ENCODE data around the gene RCOR3. TPM values are rescaled to one million over a fixed set of nuclear protein-coding genes. Genes with fewer than 3 reads are reported as not detected.
"Not testable (repeated sequence)": the region's sequence is repeated elsewhere in the genome, so short reads cannot be mapped to it uniquely, and the experiment has no call there.

RCOR3 gene
- 56.7 TPM for polyA plus RNA-seq (ENCODE audit: insufficient read length)

DNA sequence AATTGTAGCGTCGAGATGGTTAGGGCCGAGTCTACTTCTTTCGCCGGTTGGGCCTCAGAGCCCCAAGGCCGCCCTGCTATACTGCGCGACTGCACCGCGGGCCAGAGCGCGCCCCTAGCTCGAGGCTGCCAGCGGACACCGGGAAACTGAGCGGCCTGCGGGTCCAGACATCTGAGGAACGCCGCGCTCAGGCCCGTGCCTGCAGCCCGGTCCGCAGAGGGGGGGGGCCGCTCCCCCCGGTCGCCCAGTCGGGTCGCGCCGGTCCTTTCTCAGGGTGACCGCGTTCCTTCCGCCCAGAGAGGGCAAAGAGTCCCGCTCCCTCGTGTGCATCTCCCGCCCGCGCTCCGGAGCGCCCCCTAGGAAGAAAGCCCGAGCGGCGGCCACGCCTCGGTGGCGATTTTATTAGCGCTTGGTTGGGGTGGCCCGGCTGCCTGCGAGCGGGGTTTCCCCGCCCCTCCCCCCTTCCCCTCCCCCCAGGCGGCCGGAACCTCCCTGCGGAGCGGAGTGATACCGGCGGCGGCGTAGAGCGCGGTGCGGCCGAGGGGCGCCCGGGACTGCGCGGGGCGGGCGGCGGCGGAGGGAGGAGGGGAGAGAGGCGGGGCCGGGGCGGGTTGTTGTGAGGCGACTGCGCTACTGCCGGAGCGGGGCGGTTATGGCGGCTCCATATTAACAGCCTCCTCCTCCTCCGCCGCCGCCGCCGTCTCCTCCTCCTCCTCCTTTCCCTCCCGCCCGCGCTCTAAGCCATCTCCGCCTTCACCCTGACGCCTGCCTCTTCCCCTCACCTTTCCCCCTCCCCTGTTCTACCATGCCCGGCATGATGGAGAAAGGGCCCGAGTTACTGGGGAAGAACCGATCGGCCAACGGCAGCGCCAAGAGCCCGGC lies at the start of gene RCOR3:
Gene RCOR3 (plus strand): TSS at position 611 of the 882 bp plus-strand sequence. CDS start 195 bp downstream, at position 806.
- DNase-seq = peak; percentile 93

DNA sequence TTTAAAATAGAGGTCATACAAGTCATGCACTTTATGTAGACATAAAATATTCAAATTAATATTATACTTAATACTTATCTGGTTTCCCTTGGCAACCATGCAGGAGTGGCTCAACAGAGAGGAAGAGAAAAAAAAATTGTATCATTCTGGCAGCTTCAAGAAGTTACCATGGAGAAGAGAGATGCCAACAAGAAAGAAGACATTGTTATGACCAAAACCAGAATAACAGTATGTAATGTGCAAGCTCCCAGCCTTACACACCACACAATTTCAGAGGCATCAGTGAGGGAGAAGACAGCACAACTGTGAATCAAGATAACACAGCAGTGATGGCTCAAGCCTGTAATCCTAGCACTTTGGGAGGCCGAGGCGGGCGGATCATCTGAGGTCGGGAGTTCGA lies 49.1 kb upstream of the RCOR3 start:
- DNase-seq = no peak

DNA sequence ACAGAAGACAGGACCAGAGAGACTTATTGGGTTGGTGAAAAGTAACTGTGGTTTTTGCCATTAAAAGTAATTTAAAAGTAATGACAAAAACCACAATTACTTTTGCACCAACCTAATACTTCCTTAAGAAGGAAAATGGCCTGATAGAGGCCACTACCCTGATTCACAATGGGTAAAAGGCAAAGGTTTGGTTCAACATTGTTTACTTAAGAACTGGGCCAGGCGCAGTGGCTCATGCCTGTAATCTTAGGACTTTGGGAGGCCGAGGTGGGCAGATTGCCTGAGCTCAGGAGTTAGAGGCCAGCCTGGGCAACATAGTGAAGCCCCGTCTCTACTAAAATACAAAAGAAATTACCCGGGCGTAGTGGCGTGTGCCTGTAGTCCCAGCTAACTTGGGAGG lies 48.2 kb upstream of the RCOR3 start:
- DNase-seq = no peak

DNA sequence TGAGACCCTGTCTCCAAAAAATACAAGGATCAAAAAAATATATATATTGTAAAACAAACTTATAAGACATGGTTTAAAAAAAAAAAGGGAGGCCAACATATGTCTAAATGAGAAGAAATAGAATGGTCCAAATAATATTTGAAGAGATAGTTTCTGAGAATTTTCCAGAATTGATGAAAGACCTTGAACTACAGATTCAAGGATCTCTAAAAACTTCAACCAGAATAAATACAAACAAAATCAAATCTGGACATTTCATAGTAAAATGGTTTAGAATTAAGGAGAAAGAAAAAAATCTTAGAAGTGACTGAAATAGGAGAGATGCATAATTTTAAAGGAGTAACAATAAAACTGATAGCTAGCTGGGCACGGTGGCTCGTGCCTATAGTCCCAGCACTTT lies 45.5 kb upstream of the RCOR3 start:
- DNase-seq = no peak

DNA sequence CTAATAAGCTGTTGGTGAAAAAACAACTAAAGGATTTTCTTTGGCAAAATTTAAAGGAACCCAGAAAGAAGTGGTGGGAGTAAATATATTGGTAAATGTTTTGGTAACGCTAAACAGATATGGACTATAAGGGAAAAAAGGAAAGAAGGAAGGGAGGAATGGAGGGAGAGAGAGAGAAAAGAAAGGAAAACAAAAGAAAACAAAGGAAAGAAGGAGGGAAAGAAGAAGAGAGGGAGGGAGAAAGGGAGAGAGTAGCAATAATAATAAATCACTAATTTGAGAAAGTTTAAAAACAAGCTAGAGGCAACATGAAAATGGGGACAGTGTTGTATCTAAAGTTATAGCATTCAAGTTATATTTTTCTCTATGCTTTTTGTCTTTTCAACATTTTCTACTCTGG lies 43.6 kb upstream of the RCOR3 start:
- DNase-seq = no peak

DNA sequence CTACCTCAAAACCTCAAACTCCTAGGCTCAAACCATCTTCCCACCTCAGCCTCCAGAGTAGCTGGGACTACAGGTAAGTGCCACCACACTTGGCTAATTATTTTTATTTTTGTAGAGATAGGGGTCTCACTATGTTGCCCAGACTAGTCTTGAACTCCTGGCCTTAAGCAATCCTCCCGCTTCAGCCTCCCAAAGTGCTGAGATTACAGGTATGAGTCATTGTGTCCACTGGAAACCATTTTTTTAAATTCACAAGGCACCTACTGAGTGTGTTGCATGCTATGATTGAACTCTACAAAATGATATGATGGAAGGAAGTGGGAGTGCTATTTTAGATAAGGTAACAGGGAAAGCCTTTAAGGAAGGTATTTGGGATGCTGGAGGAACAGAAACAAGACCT lies 41.8 kb upstream of the RCOR3 start:
- no peak for DNase-seq

DNA sequence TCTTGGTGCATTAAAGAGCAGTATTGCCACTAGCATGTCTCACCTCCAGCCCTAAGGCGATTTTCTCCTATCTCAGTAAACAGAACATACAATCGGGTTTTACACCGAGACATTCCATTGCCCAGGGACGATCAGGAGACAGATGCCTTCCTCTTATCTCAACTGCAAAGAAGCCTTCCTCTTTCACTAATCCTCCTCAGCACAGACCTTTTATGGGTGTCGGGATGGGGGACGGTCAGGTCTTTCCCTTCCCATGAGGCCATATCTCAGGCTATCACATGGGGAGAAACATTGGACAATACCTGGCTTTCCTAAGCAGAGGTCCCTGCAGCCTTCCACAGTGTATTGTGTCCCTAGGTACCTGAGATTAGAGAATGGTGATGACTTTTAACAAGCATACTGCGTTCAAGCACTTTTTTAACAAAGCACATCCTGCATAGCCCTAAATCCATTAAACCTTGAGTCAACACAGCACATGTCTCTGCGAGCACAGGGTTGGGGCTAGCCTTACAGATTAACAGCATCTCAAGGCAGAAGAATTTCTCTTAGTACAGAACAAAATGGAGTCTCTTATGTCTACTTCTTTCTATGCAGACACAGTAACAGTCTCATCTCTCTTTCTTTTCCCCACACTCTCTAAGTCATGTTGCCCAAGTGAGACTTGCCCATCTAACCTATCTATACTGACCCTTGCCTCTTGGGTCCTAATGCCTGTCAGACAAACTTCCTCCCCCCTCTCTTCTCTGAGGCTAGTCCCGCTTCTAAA lies 36.5 kb upstream of the RCOR3 start:
- not testable (repeated sequence) for DNase-seq

DNA sequence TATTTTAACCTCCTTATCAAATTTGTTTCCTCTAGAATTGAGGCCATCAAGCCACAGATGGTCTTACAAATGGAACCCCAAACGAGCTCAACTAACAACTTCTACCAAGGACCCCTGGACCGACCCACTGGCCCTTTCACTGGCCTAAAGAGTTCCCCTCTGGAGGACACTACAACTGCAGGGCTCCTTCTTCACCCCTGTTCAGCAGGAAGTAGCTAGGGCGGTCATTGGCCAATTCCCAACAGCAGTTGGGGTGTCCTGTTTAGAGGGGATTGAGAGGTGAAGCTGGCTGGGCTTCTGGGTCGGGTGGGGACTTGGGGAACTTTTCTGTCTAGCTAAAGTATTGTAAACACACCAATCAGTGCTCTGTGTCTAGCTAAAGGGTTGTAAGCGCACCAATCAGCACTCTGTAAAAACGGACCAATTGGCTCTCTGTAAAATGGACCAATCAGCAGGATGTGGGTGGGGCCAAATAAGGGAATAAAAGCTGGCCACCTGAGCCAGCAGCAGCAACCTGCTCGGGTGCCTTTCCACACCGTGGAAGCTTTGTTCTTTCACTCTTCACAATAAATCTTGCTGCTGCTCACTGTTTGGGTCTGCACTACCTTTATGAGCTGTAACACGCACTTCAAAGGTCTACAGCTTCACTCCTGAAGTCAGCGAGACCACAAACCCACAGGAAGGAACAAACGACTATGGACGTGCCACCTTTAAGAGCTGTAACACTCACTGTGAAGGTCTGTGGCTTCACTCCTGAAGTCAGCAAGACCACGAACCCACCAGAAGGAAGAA lies 30.4 kb upstream of the RCOR3 start:
- not testable (repeated sequence) for DNase-seq

DNA sequence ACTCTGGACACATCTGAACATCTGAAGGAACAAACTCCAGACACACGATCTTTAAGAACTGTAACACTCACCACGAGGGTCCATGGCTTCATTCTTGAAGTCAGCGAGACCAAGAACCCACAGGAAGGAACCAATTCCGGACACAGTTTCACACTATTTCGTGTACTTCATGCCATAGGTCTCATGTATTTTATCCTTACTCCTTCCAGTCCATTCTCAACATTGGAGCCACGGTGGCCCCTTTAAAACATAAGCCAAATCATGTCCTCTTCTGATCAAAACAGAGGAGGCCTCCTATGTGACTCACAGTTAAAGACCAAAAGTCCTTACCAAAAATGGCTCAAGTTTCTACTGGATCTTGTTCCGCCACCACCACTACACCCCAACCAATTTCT lies 29.8 kb upstream of the RCOR3 start:
- DNase-seq = no peak

DNA sequence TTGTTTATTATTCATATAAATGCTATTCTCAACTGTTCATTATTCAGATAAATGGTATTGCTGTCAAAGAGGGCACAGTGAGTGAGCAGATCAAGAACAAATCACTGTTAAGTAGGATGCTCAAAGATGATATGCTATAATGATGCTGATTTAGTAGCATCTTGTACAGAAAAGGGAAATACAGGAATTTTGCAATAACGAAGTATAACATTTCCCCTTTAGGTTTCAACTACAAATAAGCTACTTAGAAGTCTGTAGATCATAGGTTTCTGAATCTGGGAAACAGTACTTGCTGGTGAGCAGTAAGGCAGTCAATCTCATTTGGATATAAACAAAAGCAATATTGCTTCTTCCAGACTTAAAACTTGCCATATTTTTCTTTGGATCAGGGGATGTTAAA lies 27.3 kb upstream of the RCOR3 start:
- no peak for DNase-seq

DNA sequence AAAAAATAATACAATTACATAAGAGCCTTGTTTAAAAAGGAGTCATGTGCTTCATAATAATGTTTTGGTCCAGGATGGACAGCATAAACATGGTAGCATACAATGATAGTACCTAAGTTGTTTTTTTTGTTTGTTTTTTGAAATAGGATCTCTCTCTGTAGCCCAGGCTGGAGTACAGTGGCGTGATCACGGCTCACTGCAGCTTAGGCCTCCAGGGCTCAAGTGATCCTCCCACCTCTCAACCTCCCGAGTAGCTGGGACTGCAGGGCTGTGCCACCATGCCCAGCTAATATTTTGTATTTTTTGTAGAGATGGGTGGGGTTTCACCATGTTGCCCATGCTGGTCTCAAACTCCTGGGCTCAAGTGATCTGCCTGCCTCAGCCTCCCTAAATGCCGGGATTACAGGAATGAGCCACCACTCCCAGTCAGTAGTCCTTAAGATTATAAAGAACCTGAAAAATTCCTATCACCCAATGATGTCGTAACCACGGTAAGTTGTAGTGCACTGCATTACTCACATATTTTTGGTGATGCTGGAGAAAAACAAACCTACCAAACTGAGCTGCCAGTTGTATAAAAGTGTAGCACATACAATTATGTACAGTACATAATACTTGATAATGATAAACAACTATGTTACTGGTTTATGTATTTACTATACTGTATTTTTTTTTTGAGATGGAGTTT lies 22.4 kb upstream of the RCOR3 start:
- no peak for DNase-seq

DNA sequence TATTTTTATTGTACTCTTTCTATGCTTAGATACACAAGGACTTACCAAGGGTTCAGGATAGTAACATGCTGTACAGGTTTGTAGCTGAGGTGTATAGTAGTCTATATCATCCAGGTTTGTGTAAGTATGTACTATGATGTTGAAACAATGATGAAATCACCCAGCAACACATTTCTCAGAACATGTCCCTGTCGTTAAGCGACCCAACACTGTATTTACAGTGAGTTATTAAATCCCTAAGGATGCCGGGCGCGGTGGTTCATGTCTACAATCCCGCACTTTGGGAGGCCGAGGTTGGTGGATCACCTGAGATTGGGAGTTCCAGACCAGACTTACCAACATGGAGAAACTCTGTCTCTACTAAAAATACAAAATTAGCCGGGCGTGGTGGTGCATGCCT lies 21.6 kb upstream of the RCOR3 start:
- DNase-seq = no peak

DNA sequence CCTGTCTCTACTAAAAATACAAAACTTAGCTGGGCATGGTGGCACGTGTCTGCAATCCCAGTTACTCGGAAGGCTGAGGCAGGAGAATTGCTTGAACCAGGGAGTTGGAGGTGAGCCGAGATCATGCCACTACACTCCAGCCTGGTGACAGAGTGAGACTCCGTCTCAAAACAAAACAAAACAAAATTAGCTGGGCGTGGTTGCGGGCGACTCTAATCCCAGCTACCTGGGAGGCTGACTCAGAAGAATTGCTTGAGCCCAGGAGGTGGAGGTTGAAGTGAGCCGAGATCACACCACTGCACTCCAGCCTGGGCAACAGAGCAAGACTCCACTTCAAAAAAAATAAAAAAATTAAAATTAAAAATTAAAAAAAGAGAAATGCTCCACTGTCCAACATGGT lies 18.6 kb upstream of the RCOR3 start:
- not testable (repeated sequence) for DNase-seq

DNA sequence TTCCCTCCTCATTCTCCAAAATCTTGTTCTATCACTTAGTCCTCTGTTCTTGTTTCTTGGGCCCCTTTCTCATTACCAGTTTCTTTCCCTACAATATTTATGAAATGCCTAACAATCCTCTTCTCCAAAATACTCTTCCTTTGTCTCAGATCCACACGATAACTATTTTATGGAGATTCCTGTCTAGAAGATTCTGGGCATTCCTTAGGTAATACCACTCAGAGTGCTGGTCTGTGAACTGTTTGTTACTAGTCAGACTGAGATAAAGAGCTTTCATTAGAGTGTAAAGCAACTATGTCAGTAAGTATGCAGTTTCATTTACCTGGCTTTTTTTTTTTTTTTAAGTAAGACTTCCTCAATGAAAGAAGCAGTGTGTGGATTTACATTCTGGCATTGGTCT lies 18.1 kb upstream of the RCOR3 start:
- no peak for DNase-seq

DNA sequence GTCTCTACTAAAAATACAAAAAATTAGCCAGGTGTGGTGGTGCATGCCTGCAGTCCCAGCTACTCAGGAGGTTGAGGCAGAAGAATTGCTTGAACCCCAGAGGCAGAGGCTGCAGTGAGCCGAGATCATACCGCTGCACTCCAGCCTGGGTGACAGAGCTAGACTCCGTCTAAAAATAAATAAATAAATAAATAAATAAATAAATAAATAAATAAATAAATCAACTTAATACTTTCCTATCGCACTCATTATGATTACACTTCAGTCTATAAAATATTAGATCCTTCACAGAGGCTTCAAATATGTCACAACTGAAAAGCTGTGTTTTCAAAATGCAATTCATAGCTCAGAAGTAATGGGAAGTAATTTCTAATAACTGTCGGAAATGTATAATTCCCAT lies 15.5 kb upstream of the RCOR3 start:
- not testable (repeated sequence) for DNase-seq

DNA sequence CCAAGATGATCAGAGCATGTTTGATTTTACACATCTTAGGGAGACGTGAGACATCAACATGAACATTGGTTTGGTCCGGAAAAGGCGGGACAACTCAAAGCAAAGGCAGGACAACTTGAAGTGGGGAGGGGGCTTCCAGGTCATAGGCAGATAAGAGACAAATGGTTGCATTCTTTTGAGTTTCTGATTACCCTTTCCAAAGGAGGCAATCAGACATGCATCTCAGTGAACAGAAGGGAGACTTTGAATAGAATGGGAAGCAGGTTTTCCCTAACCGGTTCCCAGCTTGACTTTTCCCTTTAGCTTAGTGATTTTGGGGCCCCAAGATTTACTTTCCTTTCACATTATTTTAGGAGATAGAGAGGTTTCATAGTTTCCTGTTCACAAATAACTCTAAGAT lies 12.6 kb upstream of the RCOR3 start:
- DNase-seq = not testable (repeated sequence)

DNA sequence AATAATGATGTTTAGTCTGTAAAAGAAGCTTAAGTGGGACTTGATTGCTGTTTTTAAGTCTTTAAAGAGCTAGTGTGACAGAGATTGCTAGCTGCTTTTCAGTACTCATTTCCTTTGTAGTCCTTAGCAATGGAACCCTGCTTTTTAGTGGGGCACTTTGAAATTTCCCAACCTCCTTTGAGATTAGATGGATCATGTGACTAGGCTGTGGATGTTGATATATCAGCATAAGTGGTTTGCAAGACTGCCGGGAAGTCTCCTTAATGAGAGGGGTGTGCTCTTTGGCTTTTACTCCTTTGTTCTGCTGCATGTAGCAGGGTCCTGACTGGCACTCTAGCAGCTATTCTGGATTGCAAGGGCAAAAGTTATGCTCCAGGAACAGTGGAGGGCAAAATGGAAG lies 11.2 kb upstream of the RCOR3 start:
- DNase-seq = no peak

DNA sequence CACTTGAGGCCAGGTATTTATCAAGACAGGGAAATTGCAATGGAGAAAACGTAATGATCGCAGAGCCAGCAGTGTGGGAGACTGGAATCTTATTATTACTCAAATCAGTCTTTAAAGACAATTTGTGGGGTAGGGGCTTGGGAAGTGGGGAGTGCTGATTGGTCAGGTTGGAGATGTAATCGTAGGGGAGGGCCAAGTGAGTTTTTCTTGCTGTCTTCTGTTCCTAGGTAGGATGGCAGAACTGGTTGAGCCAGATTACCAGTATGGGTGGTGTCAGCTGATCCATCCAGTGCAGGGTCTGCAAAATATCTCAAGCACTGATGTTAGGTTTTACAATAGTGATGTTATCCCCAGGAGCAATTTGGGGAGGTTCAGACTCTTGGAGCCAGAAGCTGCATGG lies 9.6 kb upstream of the RCOR3 start:
- DNase-seq = not testable (repeated sequence)

DNA sequence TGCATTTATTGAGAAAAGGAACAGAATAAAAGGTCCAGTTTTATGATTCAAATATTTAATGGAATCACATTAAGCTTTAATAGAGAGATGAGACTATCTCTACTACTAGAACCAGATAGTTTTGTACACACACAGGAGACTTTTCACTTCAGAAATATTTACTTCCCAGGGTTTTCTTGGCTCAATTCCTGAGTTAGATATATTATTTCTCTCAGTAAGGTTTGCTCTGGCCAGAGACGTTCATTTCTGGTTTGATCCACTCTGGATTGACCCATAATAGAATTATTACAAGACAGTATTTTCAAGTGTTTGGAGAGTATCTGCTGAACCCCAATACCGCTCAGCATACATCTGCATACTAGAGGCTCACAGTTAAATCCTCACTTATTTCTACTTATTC lies 1.3 kb upstream of the RCOR3 start:
- no peak for DNase-seq

DNA sequence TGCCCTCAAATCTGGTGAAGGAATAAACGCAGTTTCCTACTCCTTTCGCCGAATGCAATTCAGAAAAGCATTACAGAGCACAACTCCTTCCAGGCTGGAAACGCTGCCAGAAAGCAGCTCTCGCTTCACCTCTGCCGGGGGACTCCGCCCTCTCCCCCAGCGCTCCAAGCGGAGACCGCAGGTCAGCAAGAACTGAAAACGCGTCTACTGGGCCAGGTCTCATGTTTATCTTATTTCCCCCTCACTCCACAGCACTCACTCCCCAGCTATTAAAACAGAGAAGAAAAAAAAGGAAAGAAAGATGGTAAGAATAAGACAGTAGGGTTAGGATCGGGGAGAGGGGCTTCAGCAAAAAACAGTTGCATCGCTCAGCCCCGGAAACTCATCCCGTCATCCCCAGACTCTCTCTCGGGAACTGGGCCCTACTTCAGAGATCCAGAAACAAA lies 833 bp upstream of the RCOR3 start:
- peak; percentile 90 for DNase-seq

DNA sequence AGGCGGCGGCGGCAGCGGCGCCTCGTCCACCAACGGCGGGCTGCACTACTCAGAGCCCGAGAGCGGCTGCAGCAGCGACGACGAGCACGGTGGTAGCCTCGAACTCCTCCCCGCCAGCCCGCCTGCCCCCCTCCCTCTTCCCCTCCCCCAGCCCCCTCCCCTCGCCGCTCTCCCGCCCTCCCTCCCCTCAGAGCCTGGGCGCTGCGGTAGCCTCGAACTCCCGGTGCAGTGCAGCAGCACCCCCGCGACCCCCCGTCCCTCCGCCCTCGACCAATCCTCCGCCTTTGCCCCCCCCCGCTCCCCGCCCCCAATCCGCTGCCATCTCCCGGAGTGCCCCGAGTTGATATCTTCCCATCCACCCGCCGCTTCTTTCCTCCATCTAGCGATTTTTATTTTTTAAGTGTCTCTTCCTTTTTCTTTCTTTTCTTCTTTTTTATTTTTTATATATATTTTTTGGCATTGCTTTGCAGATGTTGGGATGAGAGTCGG lies 516 bp downstream of the RCOR3 start:
- DNase-seq = peak; percentile 73
